GM23338 (cell line): Measurements from ENCODE around the gene NLGN4X. TPM values are rescaled to one million over a fixed set of nuclear protein-coding genes. Genes with fewer than 3 reads are reported as not detected.

Experiments used
- ATAC-seq: fragments of 200-7000 bp; cut with Tn5 transposase; 3 replicates; pipeline ENCODE4 v1.9.1; 2020
- DNase-seq: peaks from one replicate; pipeline ENCODE4 v3.0.0-alpha.2; 2015; ENCODE audit warnings: low spot score
- H2AFZ ChIP-seq: fragments of 200-600 bp; sonication (generic); 2 replicates; pipeline ENCODE4 v1.8.0; 2016; ENCODE audit warnings: antibody characterized with exemption, mild to moderate bottlenecking, moderate library complexity
- H3F3A ChIP-seq: fragments of 200-600 bp; sonication (generic); replicated peaks from 2 replicates; pipeline ENCODE4 v1.8.0; 2017; ENCODE audit warnings: antibody characterized with exemption, mixed run types, low read depth
- H3K27ac ChIP-seq: fragments of 200-600 bp; sonication (generic); 2 replicates; pipeline ENCODE4 v1.6.1; 2016; ENCODE audit warnings: low read depth
- H3K27me3 ChIP-seq: fragments of 200-600 bp; sonication (generic); 2 replicates; pipeline ENCODE4 v1.8.0; 2016; ENCODE audit warnings: mild to moderate bottlenecking, mixed run types, moderate library complexity; ENCODE audit not compliant: insufficient read depth
- H3K36me3 ChIP-seq: fragments of 200-600 bp; sonication (generic); 2 replicates; pipeline ENCODE4 v1.8.0; 2016; ENCODE audit warnings: mild to moderate bottlenecking; ENCODE audit not compliant: insufficient read depth
- H3K4me1 ChIP-seq: fragments of 200-600 bp; sonication (generic); 2 replicates; pipeline ENCODE4 v1.8.0; 2016; ENCODE audit warnings: mild to moderate bottlenecking, moderate library complexity; ENCODE audit not compliant: insufficient read depth
- H3K4me2 ChIP-seq: fragments of 200-600 bp; sonication (generic); 2 replicates; pipeline ENCODE4 v1.7.1; 2017; ENCODE audit warnings: mixed run types
- H3K4me3 ChIP-seq: fragments of 200-600 bp; sonication (generic); 2 replicates; pipeline ENCODE4 v1.6.1; 2016; ENCODE audit warnings: mixed run types
- H3K79me2 ChIP-seq: fragments of 200-600 bp; sonication (generic); replicated peaks from 2 replicates; pipeline ENCODE4 v1.8.0; 2017; ENCODE audit warnings: mild to moderate bottlenecking; ENCODE audit not compliant: insufficient read depth
- H3K9me2 ChIP-seq: fragments of 200-600 bp; sonication (generic); 2 replicates; pipeline ENCODE4 v1.8.0; 2017; ENCODE audit not compliant: insufficient read depth
- H4K20me1 ChIP-seq: fragments of 200-600 bp; sonication (generic); replicated peaks from 2 replicates; pipeline ENCODE4 v1.8.0; 2017; ENCODE audit warnings: mild to moderate bottlenecking; ENCODE audit not compliant: insufficient read depth
- H3K27ac Mint-ChIP-seq: 2 replicates; pipeline ENCODE4 v1.8.0; 2020; ENCODE audit warnings: inconsistent platforms, mild to moderate bottlenecking, moderate library complexity, mixed read lengths
- H3K27me3 Mint-ChIP-seq: 3 replicates; pipeline ENCODE4 v1.8.0; 2022; ENCODE audit warnings: low read depth, mild to moderate bottlenecking, moderate library complexity, mixed read lengths, inconsistent platforms; ENCODE audit not compliant: insufficient read depth, poor library complexity
- H3K36me3 Mint-ChIP-seq: 3 replicates; pipeline ENCODE4 v1.8.0; 2021; ENCODE audit warnings: low read depth, mild to moderate bottlenecking, inconsistent platforms, moderate library complexity, mixed read lengths
- H3K4me1 Mint-ChIP-seq: 3 replicates; pipeline ENCODE4 v1.8.0; 2020; ENCODE audit warnings: mild to moderate bottlenecking, inconsistent platforms, mixed read lengths
- H3K4me3 Mint-ChIP-seq: 3 replicates; pipeline ENCODE4 v1.8.0; 2021; ENCODE audit warnings: moderate library complexity, mild to moderate bottlenecking, inconsistent platforms, mixed read lengths
- H3K9me3 Mint-ChIP-seq: 3 replicates; pipeline ENCODE4 v1.8.0; 2020; ENCODE audit warnings: moderate library complexity, mild to moderate bottlenecking, inconsistent platforms, mixed read lengths
- CREB1 ChIP-seq: fragments of 250-450 bp; sonication (Bioruptor Pico); IDR thresholded peaks from 2 replicates; pipeline ENCODE4 v1.5.0; 2020; ENCODE audit warnings: low read depth, mild to moderate bottlenecking, moderate library complexity
- CTCF ChIP-seq, 2 experiments: fragments of 200-600 bp in 1 of 2; sonication (generic) in 1 of 2; conservative IDR thresholded peaks; 2 replicates each; pipeline versions ENCODE4 v1.5.1 to v1.6.1; 2016 to 2017; ENCODE audit warnings: antibody characterized with exemption in 2 of 2, low read depth in 2 of 2, mild to moderate bottlenecking in 2 of 2, moderate library complexity in 1 of 2
- EZH2 ChIP-seq: fragments of 200-600 bp; sonication (generic); IDR thresholded peaks from one replicate; pipeline ENCODE4 v1.8.0; 2017; ENCODE audit warnings: antibody characterized with exemption, mild to moderate bottlenecking, low read depth; ENCODE audit not compliant: unreplicated experiment
- EZH2phosphoT487 ChIP-seq: fragments of 200-600 bp; sonication (generic); IDR thresholded peaks from one replicate; pipeline ENCODE4 v1.8.1; 2018; ENCODE audit warnings: antibody characterized with exemption; ENCODE audit not compliant: unreplicated experiment
- JUNB ChIP-seq: IDR thresholded peaks from one replicate; pipeline ENCODE4 v1.6.1; 2016; ENCODE audit warnings: antibody characterized with exemption; ENCODE audit not compliant: unreplicated experiment
- NANOG ChIP-seq: IDR thresholded peaks from 2 replicates; pipeline ENCODE4 v1.6.1; 2016; ENCODE audit warnings: antibody characterized with exemption, borderline replicate concordance
- POLR2AphosphoS5 ChIP-seq: IDR thresholded peaks from 2 replicates; pipeline ENCODE4 v1.6.1; 2016; ENCODE audit warnings: antibody characterized with exemption, low read depth
- REST ChIP-seq: IDR thresholded peaks from one replicate; pipeline ENCODE4 v1.6.1; 2018; ENCODE audit warnings: antibody characterized with exemption; ENCODE audit not compliant: unreplicated experiment
- STAT1 ChIP-seq: IDR thresholded peaks from one replicate; pipeline ENCODE4 v1.6.1; 2016; ENCODE audit warnings: antibody characterized with exemption; ENCODE audit not compliant: unreplicated experiment
- ZNF114 ChIP-seq: fragments of 250-450 bp; sonication (Bioruptor Pico); IDR thresholded peaks from 2 replicates; pipeline ENCODE4 v1.5.0; 2020; ENCODE audit warnings: mild to moderate bottlenecking, moderate library complexity
- ZNF331 ChIP-seq: fragments of 250-450 bp; sonication (Bioruptor Pico); IDR thresholded peaks from 2 replicates; pipeline ENCODE4 v1.5.0; 2020; ENCODE audit warnings: low read depth, mild to moderate bottlenecking, moderate library complexity
- polyA plus RNA-seq: library from polyadenylated mRNA; unstranded; fragments of >200 nt; fragmentation: Nextera tagmentation; extraction: Ambion mirVana; gene quantifications from 2 replicates; pipeline ENCODE4 v1.2.1, GENCODE V29; 2016
- total RNA-seq: library from RNA; depleted of rRNA; stranded (reverse); fragments of >200 nt; shearing (Covaris generic); gene quantifications from 2 replicates; pipeline ENCODE4 v1.2.3, GENCODE V29; 2014
- TF ChIP-seq, protein P1 (sequence below): fragments of 250-450 bp; sonication (Bioruptor Pico); IDR thresholded peaks from 2 replicates; pipeline ENCODE4 v1.5.0; 2020; ENCODE audit warnings: mild to moderate bottlenecking, moderate library complexity
- TF ChIP-seq, protein P2 (sequence below): IDR thresholded peaks from 2 replicates; pipeline ENCODE4 v1.6.1; 2016; ENCODE audit warnings: antibody characterized with exemption

NLGN4X gene
- total and polyA plus RNA-seq, 2 experiments from 2014 or later = 36.0 to 86.5 TPM

GRCh38 chrX:5998456-5998855 is 230.2 kb downstream of the NLGN4X start:
- Mint-ChIP-seq H3K27me3 (peaks cover 2% of the 10 kb centered on the region), H3K27ac (no peak overlapping the region), H3K36me3 (peaks cover 18% of the 10 kb centered on the region; the same call in 2 of the 3 replicates), H3K4me1 (peaks cover 7% of the 10 kb centered on the region), H3K4me3 (no peak overlapping the region), H3K9me3 (no peaks in the 10 kb centered on the region)
- Histone ChIP-seq H3K27ac (no peak overlapping the region), H3K4me2 (no peak overlapping the region), H4K20me1 (no peaks in the 10 kb centered on the region), H3K36me3 (no peaks in the 10 kb centered on the region), H3K9me2 (no peaks in the 10 kb centered on the region), H3K4me3 (no peak overlapping the region), H3K4me1 (no peaks in the 10 kb centered on the region), H3K79me2 (peaks cover 32% of the 10 kb centered on the region), H3K27me3 (no peaks in the 10 kb centered on the region), H2AFZ (no peak overlapping the region), H3F3A (no peaks in the 10 kb centered on the region)
- DNase-seq = no peak
- ATAC-seq = no peak
- no peak for TF ChIP-seq ZNF331
- TF ChIP-seq REST = no peak
- no peak for TF ChIP-seq STAT1
- TF ChIP-seq, protein P1, sequence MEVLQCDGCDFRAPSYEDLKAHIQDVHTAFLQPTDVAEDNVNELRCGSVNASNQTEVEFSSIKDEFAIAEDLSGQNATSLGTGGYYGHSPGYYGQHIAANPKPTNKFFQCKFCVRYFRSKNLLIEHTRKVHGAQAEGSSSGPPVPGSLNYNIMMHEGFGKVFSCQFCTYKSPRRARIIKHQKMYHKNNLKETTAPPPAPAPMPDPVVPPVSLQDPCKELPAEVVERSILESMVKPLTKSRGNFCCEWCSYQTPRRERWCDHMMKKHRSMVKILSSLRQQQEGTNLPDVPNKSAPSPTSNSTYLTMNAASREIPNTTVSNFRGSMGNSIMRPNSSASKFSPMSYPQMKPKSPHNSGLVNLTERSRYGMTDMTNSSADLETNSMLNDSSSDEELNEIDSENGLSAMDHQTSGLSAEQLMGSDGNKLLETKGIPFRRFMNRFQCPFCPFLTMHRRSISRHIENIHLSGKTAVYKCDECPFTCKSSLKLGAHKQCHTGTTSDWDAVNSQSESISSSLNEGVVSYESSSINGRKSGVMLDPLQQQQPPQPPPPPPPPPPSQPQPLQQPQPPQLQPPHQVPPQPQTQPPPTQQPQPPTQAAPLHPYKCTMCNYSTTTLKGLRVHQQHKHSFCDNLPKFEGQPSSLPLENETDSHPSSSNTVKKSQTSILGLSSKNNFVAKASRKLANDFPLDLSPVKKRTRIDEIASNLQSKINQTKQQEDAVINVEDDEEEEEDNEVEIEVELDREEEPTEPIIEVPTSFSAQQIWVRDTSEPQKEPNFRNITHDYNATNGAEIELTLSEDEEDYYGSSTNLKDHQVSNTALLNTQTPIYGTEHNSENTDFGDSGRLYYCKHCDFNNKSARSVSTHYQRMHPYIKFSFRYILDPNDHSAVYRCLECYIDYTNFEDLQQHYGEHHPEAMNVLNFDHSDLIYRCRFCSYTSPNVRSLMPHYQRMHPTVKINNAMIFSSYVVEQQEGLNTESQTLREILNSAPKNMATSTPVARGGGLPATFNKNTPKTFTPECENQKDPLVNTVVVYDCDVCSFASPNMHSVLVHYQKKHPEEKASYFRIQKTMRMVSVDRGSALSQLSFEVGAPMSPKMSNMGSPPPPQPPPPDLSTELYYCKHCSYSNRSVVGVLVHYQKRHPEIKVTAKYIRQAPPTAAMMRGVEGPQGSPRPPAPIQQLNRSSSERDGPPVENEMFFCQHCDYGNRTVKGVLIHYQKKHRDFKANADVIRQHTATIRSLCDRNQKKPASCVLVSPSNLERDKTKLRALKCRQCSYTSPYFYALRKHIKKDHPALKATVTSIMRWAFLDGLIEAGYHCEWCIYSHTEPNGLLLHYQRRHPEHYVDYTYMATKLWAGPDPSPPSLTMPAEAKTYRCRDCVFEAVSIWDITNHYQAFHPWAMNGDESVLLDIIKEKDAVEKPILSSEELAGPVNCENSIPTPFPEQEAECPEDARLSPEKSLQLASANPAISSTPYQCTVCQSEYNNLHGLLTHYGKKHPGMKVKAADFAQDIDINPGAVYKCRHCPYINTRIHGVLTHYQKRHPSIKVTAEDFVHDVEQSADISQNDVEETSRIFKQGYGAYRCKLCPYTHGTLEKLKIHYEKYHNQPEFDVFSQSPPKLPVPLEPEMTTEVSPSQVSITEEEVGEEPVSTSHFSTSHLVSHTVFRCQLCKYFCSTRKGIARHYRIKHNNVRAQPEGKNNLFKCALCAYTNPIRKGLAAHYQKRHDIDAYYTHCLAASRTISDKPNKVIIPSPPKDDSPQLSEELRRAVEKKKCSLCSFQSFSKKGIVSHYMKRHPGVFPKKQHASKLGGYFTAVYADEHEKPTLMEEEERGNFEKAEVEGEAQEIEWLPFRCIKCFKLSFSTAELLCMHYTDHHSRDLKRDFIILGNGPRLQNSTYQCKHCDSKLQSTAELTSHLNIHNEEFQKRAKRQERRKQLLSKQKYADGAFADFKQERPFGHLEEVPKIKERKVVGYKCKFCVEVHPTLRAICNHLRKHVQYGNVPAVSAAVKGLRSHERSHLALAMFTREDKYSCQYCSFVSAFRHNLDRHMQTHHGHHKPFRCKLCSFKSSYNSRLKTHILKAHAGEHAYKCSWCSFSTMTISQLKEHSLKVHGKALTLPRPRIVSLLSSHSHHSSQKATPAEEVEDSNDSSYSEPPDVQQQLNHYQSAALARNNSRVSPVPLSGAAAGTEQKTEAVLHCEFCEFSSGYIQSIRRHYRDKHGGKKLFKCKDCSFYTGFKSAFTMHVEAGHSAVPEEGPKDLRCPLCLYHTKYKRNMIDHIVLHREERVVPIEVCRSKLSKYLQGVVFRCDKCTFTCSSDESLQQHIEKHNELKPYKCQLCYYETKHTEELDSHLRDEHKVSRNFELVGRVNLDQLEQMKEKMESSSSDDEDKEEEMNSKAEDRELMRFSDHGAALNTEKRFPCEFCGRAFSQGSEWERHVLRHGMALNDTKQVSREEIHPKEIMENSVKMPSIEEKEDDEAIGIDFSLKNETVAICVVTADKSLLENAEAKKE = no peak
- TF ChIP-seq EZH2phosphoT487 = no peak
- no peak for TF ChIP-seq NANOG
- TF ChIP-seq JUNB = no peak
- TF ChIP-seq, protein P2, sequence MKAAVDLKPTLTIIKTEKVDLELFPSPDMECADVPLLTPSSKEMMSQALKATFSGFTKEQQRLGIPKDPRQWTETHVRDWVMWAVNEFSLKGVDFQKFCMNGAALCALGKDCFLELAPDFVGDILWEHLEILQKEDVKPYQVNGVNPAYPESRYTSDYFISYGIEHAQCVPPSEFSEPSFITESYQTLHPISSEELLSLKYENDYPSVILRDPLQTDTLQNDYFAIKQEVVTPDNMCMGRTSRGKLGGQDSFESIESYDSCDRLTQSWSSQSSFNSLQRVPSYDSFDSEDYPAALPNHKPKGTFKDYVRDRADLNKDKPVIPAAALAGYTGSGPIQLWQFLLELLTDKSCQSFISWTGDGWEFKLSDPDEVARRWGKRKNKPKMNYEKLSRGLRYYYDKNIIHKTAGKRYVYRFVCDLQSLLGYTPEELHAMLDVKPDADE = no peak
- TF ChIP-seq EZH2 = no peak
- no peak for TF ChIP-seq CREB1 (CRISPR knock-in tag)
- TF ChIP-seq POLR2AphosphoS5 = no peak
- no peak for TF ChIP-seq ZNF114 (CRISPR knock-in tag)
- no peak for TF ChIP-seq CTCF (conservative IDR thresholded peaks at IDR 0.05; ENCODE audit: low read depth in 2 of 2)
